ENCODE results near the gene ZNF43.
A peak's percentile ranks its signal among the peaks of the same experiment; 100 is the strongest.
"Not testable (repeated sequence)": the region's sequence is repeated elsewhere in the genome, so short reads cannot be mapped to it uniquely, and the experiment has no call there.

ZNF43 gene

GRCh38 chr19:21789466-21790085 is 46.4 kb downstream of the ZNF43 start:
- no peak for DNase-seq

DNA sequence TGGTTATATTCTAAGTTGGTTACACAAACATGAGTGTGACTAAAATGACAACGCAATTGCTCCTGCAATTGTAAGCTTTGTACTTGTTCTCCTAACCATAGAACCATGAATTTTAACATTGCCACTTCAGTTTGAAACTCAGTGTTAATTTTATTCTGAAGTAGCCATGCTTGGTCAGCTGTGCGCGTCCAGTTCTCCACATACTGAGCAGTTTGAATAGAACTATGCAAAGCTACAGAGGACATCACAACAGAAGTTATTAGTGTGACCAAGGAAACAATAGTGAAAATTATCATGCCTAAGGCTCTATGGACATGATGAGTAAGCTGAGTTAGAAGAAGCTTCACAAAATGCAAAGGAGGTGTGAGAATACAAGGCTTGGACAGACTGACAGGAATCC is 49.0 kb downstream of the ZNF43 start:
- DNase-seq, result no peak

DNA sequence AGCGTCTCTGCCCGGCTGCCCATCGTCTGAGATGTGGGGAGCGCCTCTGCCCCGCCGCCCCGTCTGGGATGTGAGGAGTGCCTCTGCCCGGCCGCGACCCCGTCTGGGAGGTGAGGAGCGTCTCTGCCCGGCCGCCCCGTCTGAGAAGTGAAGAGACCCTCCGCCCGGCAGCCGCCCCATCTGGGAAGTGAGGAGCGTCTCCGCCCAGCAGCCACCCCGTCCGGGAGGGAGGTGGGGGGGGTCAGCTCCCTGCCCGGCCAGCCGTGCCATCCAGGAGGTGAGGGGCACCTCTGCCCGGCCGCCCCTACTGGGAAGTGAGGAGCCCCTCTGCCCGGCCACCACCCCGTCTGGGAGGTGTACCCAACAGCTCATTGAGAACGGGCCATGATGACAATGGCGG is 60.2 kb downstream of the ZNF43 start:
- not testable (repeated sequence) for DNase-seq

- peak; percentile 89 for DNase-seq
These were observed 68.7 kb downstream of the ZNF43 start, which contains the start of gene ZNF100 for GRCh38 chr19:21767065-21767800. Gene ZNF100, minus strand, starts transcription at chr19:21767579. Its CDS starts 150 bp downstream, at chr19:21767429.

DNA sequence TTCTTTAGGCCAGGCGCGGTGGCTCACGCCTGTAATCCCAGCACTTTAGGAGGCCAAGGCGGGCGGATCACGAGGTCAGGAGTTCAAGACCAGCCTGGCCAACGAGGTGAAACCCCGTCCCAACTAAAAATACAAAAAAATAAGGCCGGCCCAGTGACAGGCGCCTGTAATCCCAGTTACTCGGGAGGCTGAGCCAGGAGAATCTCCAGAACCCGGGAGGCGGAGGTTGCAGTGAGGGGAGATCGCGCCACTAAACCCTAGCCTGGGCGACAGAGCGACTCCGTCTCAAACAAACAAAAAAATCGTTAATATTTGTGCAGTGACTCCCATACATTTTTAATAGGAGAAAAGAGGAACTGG is 69.3 kb downstream of the ZNF43 start:
- not testable (repeated sequence) for DNase-seq

DNA sequence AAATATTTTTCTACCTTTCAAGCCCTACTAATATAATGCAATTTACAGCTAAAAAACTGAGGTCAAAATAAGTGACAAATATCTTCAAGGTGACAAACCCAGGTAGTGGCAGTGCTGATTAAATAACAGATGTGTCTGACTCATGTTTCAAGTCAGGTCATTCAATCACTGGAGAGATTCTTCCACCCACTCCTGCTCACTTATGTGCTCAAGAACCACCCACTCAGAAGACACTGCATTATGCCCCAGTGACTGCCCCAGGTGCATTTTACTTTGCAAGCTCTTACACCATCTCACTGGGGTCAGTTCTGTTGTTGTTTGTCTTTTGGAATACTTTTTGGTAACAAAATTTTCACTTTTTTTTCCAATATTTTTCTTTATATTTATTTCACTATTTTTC is 70.8 kb downstream of the ZNF43 start:
- DNase-seq, result no peak

DNA sequence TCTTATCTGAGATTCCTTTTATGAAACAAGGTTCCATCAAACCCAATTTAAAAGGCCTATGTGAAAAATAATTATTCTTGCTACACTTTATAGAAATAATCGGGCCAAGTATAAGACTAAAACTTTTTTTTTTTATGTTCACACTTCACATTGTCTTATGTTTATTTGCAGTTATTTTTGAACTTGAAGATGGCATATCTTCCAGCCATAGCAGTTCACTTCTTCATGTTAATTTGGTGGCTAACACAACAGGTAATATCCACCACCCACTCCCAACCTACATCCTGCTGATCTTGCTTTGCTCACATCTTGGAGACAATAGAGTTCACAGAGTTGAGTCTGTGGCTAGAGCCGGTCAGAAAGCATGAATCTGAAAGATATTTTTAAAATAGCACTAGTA is 74.4 kb downstream of the ZNF43 start:
- not testable (repeated sequence) for DNase-seq

DNA sequence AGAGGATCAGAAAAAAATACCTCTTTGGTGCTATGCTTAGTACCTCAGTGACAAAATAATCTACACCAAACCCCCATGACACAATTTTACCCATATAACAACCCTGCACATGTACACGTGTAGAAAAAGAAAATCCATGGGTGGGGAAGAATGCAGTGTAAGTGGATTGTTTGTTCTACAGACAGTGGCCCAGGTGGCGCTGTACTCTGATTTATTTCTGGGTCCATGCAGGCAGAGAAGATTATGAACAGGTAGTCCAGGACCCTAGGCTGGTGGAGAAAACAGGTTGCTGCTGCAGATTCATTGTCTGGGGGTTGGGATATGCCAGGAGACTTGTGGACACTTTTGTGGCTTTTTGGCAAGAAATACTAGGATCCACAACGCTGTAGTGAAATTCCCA is 77.7 kb downstream of the ZNF43 start:
- DNase-seq, result no peak

DNA sequence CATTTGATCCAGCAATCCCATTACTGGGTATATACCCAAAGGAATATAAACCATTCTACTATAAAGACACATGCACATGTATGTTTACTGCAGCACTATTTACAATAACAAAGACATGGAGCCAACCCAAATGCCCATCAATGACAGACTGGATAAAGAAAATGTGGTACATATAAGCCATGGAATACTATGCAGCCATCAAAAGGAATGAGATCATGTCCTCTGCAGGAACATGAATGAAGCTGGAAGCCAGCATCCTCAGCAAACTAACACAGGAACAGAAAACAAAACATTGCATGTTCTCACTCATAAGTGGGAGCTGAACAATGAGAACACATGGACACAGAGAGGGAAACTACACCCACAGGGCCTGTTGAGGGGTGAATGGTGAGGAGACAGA is 80.4 kb downstream of the ZNF43 start:
- not testable (repeated sequence) for DNase-seq
